ENCODE measurements around the gene MCM3.

DNA sequence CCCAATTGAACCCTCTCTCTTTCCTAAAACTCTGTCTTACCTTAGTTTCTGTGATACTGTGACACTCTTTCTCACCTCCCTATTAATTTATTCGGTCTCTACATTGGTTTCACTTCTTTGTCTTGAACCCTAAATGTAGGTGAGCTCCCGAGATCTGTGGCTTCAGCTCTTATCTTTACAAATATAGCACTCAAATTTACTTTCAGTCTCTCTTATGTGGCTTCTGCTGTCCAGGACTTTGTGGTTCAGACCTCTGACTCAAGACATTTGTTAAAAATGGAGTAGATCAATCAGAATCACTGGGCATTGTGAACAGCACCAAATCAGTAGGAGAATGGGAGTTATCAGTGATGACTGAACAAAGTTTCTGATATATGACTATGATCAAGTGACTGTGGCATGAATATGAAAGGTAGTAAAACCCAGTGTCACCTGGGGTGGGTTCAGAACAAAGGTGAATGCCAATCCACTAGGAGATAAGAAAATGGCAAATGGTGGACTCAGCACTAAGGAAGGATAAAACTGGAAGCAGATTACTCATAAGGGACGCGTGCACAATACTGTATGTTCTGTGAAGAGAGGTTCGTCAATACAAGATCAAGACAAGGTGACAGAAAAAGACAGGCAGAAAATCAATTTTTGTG, 67.5 kb downstream of the MCM3 start:
- TF ChIP-seq POLR2A (IDR thresholded peaks at IDR 0.05), result no peak
- TF ChIP-seq, protein P1, sequence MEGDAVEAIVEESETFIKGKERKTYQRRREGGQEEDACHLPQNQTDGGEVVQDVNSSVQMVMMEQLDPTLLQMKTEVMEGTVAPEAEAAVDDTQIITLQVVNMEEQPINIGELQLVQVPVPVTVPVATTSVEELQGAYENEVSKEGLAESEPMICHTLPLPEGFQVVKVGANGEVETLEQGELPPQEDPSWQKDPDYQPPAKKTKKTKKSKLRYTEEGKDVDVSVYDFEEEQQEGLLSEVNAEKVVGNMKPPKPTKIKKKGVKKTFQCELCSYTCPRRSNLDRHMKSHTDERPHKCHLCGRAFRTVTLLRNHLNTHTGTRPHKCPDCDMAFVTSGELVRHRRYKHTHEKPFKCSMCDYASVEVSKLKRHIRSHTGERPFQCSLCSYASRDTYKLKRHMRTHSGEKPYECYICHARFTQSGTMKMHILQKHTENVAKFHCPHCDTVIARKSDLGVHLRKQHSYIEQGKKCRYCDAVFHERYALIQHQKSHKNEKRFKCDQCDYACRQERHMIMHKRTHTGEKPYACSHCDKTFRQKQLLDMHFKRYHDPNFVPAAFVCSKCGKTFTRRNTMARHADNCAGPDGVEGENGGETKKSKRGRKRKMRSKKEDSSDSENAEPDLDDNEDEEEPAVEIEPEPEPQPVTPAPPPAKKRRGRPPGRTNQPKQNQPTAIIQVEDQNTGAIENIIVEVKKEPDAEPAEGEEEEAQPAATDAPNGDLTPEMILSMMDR (IDR thresholded peaks at IDR 0.05), result no peak
